ENCODE data around the gene TEKTIP1.
"Not testable (repeated sequence)": the region's sequence is repeated elsewhere in the genome, so short reads cannot be mapped to it uniquely, and the experiment has no call there.

Gene TEKTIP1

GRCh38 chr19:3503036-3503572, 35.9 kb upstream of the TEKTIP1 start:
- Mint-ChIP-seq H3K27ac (no peak overlapping the region), H3K36me3 (ENCODE audit: low read depth) (peaks cover 31% of the 10 kb centered on the region), H3K9me3 (no peaks in the 10 kb centered on the region), H3K27me3 (no peaks in the 10 kb centered on the region), H3K4me3 (no peak overlapping the region), H3K4me1 (ENCODE audit: low read depth) (peaks cover 36% of the 10 kb centered on the region)
- DNase-seq: no peak

DNA sequence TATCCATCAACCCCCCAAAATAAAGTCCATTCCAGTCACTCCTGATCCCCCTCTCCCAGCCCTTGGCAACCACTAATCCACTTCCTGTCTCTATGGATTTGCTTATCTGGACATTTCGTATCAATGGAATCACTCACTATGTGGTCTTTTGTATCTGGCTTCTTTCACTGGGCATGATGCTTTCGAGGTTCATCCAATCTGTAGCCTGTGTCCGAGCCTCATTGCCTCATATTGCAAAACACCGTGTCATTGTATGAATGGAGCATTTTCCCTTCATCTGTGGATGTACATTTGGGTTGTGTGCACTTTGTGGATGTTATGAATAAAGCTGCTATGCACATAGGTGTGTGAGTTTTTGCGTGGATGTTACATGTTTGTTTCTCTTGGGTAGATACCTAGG, 34.2 kb upstream of the TEKTIP1 start:
- Mint-ChIP-seq H3K36me3 (ENCODE audit: low read depth) (peaks cover 34% of the 10 kb centered on the region), H3K9me3 (no peaks in the 10 kb centered on the region), H3K4me3 (peak overlapping the region; percentile 82), H3K4me1 (ENCODE audit: low read depth) (peaks cover 45% of the 10 kb centered on the region), H3K27me3 (no peaks in the 10 kb centered on the region), H3K27ac (peak overlapping the region; percentile 92)
- DNase-seq: no peak

GRCh38 chr19:3505598-3506383, 33.2 kb upstream of the TEKTIP1 start, which contains the start of gene FZR1:
Gene FZR1, plus strand, starts transcription at chr19:3506311. Its CDS starts 16,679 bp downstream, at chr19:3522990.
- H3K9me3 Mint-ChIP-seq: no peaks in the 10 kb centered on the region

GRCh38 chr19:3506384-3507340, 32.3 kb upstream of the TEKTIP1 start:
- Mint-ChIP-seq H3K27ac (peak overlapping the region; percentile 89), H3K4me3 (peak overlapping the region; percentile 93), H3K9me3 (no peaks in the 10 kb centered on the region), H3K4me1 (ENCODE audit: low read depth) (peaks cover 51% of the 10 kb centered on the region), H3K27me3 (no peaks in the 10 kb centered on the region), H3K36me3 (ENCODE audit: low read depth) (peaks cover 42% of the 10 kb centered on the region)
- DNase-seq: peak; percentile 53

More at GRCh38 chr19:3505598-3506383, 33.2 kb upstream of the TEKTIP1 start, which contains the start of gene FZR1:
- DNase-seq: peak; percentile 100
- Mint-ChIP-seq H3K4me1 (ENCODE audit: low read depth) (peaks cover 49% of the 10 kb centered on the region), H3K4me3 (peak within 1 kb of the TSS; percentile 93), H3K27ac (peak within 1 kb of the TSS; percentile 92), H3K36me3 (ENCODE audit: low read depth) (peaks cover 36% of the 10 kb centered on the region), H3K27me3 (no peaks in the 10 kb centered on the region)

DNA sequence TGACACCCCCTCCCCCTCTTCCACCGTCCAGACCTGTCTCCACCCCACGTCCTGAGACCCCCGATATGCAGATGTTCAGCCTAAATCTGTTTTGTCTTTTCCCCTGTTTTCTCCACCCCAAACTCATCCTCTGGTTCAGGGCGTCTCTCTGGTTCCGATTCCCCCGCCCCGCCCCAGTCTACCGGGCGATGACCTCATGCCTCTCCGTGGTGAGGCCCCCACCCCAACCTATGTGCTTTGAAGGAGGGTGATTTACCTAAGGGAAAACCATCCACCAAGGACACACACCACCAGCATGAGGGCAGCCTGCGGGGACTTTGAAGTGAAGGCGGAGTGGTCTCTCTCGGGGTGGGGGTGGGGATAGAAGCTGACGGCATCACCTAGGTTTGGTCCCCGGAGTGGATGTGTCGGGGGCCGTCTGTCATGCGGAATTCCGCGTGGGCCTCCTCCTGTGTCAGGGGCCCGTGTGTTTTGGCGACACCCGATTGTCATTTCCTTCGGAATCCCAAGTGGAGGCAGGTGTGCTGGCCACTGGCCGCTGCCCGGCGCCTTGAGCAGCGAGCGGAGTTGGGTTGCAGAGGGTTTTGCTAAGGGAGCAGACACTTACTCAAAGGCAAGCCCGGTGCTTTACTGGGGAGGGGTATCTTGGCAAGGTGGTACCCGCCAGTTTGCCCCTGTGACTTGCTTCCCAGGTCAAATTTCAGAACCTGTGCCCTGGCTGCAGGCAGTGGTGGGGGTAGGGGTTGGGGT, 31.4 kb upstream of the TEKTIP1 start:
- Mint-ChIP-seq H3K9me3 (no peaks in the 10 kb centered on the region), H3K27ac (peak overlapping the region; percentile 89), H3K4me1 (ENCODE audit: low read depth) (peaks cover 57% of the 10 kb centered on the region), H3K4me3 (peak overlapping the region; percentile 93), H3K36me3 (ENCODE audit: low read depth) (peaks cover 46% of the 10 kb centered on the region), H3K27me3 (no peaks in the 10 kb centered on the region)
- DNase-seq: peak; percentile 51

- not testable (repeated sequence) for DNase-seq, H3K9me3 Mint-ChIP-seq, H3K27me3 Mint-ChIP-seq
- Mint-ChIP-seq H3K36me3 (ENCODE audit: low read depth) (peaks cover 46% of the 10 kb centered on the region), H3K4me1 (ENCODE audit: low read depth) (peaks cover 58% of the 10 kb centered on the region), H3K27ac (peak overlapping the region; percentile 33), H3K4me3 (peak overlapping the region; percentile 50)
Measured at GRCh38 chr19:3508121-3508661, 30.8 kb upstream of the TEKTIP1 start.

DNA sequence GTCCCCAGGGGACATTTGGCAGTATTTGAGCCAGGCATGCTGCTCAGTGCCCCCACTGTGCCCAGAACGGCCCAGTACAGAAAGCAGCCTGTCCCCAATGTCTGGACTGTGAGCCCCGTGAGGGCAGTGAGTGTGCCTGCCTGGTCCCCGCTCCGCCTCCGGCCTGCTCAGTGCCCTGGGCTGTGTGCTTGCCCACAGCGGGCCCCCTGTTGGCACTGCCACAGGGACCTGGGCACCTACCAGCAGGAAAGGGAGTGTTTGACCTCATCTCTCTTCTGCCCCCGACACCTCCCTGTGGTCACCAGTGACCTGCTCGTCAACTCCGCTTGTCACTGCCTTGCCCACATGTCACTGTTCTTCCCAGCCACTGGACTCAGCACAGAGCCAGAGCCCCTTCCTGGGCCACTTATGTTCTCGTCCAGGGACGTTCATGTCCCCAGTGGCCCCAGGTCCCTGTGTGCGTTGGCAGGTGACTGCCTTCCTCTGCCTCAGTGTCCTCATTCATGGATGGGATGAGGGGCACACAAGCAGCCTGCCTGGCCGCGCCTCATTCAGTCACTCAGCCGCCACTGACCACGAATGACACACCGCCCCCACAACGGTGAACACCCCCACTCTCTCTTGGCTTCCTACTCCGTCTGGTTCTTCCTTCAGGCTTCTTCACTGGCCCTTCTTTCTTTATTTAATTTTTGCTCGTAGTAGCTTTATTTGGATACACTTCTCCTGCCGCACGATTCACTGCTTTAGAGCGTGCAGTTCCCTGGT, 30.0 kb upstream of the TEKTIP1 start:
- Mint-ChIP-seq H3K27ac (peak overlapping the region; percentile 80), H3K4me3 (peak overlapping the region; percentile 50), H3K4me1 (ENCODE audit: low read depth) (peaks cover 62% of the 10 kb centered on the region), H3K27me3 (no peaks in the 10 kb centered on the region), H3K9me3 (no peaks in the 10 kb centered on the region), H3K36me3 (ENCODE audit: low read depth) (peaks cover 49% of the 10 kb centered on the region)
- no peak for DNase-seq

GRCh38 chr19:3509566-3509989, 29.4 kb upstream of the TEKTIP1 start:
- H3K27me3 Mint-ChIP-seq: no peaks in the 10 kb centered on the region
- peak; percentile 42 for DNase-seq
- H3K36me3 Mint-ChIP-seq (ENCODE audit: low read depth): peaks cover 49% of the 10 kb centered on the region
- peak overlapping the region; percentile 80 for H3K27ac Mint-ChIP-seq
- peaks cover 65% of the 10 kb centered on the region for H3K4me1 Mint-ChIP-seq (ENCODE audit: low read depth)
- H3K9me3 Mint-ChIP-seq: no peaks in the 10 kb centered on the region
- peak overlapping the region; percentile 50 for H3K4me3 Mint-ChIP-seq

- Mint-ChIP-seq H3K27ac (no peak overlapping the region), H3K9me3 (no peaks in the 10 kb centered on the region), H3K27me3 (no peaks in the 10 kb centered on the region), H3K36me3 (ENCODE audit: low read depth) (peaks cover 48% of the 10 kb centered on the region), H3K4me1 (ENCODE audit: low read depth) (peaks cover 65% of the 10 kb centered on the region), H3K4me3 (no peak overlapping the region)
- DNase-seq: no peak
Measured at GRCh38 chr19:3510727-3511126, 28.2 kb upstream of the TEKTIP1 start.

DNA sequence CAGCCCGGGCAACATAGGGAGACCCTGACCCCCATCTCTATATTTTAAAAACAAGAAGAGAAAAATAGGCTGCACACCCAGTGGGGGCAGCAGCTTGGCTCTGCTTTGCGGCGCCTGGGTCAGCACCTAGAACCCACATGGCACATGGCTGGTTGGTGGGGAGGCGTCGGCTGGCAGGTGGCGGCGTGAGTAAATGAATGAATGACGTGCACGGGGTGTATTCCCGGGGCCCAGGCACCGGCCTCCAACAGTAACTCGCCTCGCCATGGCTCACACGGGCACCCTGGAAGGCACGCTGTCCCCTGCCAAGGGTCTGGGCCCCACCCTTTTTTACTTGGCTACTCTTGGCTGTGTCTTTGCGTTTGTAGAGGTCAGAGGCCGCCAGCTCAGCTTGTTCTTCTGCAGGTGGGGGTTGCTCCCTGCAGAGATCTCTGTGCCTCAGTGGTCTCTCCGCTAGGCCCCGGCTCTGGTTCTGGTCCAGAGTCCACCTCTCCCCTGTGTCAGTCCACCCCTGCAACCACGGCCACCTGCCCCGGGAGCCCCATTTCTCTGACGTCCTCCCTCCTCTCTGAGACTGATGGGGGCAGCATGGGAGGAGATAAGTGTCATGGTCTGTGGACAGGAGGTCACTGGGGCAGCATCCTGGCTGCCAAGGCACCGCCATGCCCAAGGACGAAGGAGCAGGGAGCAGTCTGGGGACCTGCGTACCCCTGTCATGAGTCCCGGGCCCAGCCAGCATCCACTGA, 27.3 kb upstream of the TEKTIP1 start:
- no peaks in the 10 kb centered on the region for H3K27me3 Mint-ChIP-seq
- no peak for DNase-seq
- H3K9me3 Mint-ChIP-seq: no peaks in the 10 kb centered on the region
- peaks cover 45% of the 10 kb centered on the region for H3K36me3 Mint-ChIP-seq (ENCODE audit: low read depth)
- H3K27ac Mint-ChIP-seq: no peak overlapping the region
- no peak overlapping the region for H3K4me3 Mint-ChIP-seq
- peaks cover 73% of the 10 kb centered on the region for H3K4me1 Mint-ChIP-seq (ENCODE audit: low read depth)

DNA sequence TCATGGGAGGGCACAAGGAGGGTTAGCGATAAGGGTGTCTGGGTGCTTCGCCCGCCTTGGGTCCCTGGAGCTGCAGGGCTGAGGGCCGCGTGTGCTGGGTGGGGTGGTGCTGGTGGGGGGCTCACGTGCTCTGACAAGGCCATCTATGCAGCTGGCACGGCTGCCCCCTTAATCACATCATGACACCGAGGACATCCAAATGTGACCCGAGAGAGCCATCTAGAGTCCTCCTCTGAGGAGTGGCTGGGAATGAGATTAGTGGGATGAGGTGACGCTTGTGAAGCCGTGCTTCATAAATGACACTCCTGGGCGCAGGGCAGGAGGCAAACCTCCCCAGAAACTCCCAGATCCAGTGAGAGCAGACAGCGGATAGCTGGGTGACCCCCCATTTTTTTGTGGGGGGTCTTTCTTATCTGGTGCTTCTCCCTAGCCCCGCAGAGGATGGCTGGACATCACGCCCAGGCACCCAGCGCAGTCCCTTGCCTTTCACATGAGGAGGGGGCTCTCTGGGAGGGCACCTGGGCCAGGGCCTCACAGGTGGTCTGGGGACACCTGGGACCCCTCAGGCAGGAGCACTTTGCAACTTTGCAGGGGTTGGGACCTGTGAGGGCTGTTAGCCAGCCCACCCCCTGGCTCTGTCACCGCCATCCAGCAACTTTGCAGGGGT, 26.3 kb upstream of the TEKTIP1 start:
- Mint-ChIP-seq H3K9me3 (no peaks in the 10 kb centered on the region), H3K4me1 (ENCODE audit: low read depth) (peaks cover 70% of the 10 kb centered on the region), H3K36me3 (ENCODE audit: low read depth) (peaks cover 39% of the 10 kb centered on the region), H3K27me3 (no peaks in the 10 kb centered on the region), H3K27ac (no peak overlapping the region), H3K4me3 (no peak overlapping the region)
- DNase-seq: no peak

Measured in activated T-cell treated with anti-CD3 and anti-CD28 coated beads, Interleukin-2, amount 50 U/mL, for 24 hours (primary cell).